GM18951 (cell line): ENCODE measurements around the gene GALNT16.
"Not testable (repeated sequence)": the region's sequence is repeated elsewhere in the genome, so short reads cannot be mapped to it uniquely, and the experiment has no call there.

Experiments
- POLR2A ChIP-seq: IDR thresholded peaks from 4 replicates; pipeline ENCODE4 v1.6.1; 2011; ENCODE audit warnings: mild to moderate bottlenecking; ENCODE audit not compliant: insufficient read length, insufficient read depth; ENCODE audit errors: extremely low read depth
- in situ Hi-C: fragments of 300-500 bp; cut with MboI; formaldehyde crosslinking; loops from one replicate; pipeline ENCODE4 v1.12.0; 2022; ENCODE audit warnings: low sequenced_read_pairs, mixed read lengths, inconsistent platforms; ENCODE audit not compliant: unreplicated experiment

Gene GALNT16

DNA sequence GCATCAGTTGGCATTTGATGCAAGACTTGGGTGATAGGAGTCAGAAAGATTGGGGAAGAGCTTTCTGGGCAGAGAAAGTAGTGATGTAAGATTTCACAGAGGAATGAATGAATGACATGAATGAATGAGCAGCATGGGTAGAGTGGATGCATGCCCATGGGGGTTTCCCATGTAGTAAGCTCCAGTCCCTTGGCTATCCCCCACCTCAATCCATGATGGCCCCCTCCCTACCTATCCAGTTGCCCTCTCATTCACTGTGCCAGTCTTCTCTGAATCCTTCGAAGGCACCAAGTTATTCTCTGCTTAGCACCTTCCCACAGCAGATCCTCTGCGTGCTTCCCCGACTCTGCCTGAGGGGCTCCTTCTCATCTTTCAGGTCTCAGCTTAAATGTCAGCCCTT is 106.1 kb downstream of the GALNT16 start:
- TF ChIP-seq POLR2A: no peak
- in situ Hi-C loops: no loop called here

DNA sequence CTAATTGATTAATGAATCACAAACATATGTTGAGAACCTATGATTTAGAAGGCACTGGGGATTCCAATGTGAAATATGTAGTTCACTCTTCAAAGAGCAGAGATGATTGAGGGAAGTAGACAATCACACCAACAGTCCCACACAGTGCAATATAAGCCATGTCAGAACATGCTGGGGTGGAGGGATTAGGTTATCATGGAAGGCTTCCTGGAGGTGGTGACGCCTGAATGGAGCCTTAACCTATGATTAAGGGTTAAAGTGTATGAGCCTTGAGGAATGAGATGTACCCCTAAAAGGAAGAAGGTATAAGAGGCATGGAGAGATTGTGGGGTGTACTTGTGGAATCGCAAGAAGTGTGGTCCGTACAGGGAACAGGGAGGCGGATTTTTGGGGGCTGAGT is 106.8 kb downstream of the GALNT16 start:
- TF ChIP-seq POLR2A: no peak
- in situ Hi-C loops: no loop called here

GRCh38 chr14:69368381-69368780 is 108.4 kb downstream of the GALNT16 start:
- TF ChIP-seq POLR2A: no peak

DNA sequence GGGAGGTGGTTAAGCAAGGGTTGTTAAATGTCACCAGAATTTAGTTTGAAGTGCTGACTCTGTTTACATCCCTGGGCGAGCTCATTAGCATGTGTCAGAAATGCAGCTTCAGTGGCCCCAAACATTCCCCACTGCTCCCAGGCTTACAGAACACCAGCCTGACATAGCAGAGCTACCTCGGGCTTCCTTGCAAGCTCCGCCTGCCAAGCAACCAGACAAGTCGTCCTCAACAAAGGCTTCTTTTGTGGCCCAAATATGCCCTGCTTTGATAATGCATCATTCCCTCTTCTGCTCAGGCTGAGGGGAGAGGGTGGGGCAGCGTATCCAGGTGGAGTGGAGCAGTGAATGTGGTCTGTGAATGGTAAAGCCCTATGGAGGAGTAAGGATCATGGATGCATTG is 110.1 kb downstream of the GALNT16 start:
- no peak for TF ChIP-seq POLR2A
- in situ Hi-C loops: no loop called here

More at GRCh38 chr14:69368381-69368780, 108.4 kb downstream of the GALNT16 start:
- in situ Hi-C loops: no loop called here

DNA sequence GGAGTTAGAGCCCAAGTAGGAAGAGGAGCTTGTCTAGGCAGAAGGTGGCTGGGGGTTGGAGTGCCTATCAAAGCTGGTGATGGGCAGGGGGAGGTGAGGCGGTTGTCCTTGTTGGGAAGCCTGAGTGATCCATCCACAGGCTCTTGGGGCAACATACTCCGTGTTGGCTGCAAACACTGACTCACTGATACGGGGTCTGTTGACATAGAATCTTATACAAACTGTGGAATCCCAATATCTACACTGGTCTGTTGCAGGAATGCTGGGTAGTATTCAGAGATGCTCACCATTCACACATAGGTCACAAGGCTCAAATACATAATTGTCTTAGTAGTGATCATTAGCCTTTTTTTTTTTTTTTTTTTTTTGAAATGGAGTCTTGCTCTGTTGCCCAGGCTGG is 112.2 kb downstream of the GALNT16 start:
- TF ChIP-seq POLR2A: no peak
- in situ Hi-C loops: no loop called here

DNA sequence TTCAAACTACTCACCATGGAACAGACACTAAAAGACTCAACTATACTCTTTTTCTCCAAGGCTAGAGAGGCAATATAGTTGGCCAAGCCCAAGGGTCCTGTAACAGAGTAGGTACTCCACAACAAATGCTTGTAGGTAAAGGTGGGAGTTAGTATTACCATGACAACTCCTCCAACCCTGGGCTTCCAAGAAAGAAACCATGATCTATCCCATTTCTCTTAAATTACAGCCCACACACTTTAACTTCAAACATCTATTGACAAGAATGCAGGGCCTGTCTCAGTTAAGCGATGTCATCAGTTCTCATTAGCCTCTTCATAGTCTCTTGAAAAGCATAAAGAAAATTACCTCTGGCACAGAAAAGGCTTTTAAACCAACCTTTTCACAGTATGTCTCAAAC is 113.1 kb downstream of the GALNT16 start:
- in situ Hi-C loops: no loop called here
- no peak for TF ChIP-seq POLR2A

DNA sequence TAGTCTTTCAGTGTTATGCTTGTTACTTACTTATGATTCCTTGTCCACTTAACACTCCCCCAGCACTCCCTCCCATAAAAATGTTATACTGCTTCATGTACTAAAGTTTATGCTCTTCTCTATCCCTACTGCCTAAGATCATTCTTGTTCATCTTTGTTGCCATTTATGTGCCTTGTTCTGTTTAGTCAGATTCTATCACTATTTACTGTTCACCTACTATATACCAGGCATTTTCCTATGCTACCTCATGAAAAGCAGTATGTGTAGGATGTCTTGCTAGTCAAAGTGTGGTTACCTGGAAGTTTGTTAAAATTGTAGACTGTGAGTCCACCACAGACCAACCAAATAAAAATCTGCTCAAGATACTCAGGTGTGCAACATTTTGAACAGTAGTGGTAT is 114.3 kb downstream of the GALNT16 start:
- in situ Hi-C loops: no loop called here
- TF ChIP-seq POLR2A: no peak

DNA sequence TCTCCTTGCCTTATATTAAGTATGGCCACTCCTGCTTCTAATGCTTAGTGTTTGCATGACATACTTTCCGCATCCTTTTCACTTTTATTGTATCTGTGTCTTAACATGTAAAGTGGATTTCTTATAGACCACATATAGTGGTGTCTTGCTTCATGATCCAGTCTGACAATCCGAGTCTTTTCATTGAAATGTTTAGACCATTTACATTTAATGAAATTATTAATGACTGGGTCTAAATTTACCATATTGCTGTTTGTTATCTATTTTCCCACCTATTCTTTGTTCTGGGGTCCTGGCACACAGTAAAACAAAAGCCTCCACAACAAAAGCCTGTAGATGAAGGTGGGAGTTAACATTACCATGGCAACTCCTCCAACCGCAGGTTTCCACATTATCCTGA is 115.2 kb downstream of the GALNT16 start:
- in situ Hi-C loops: no loop called here
- TF ChIP-seq POLR2A: no peak

GRCh38 chr14:69375722-69376121 is 115.8 kb downstream of the GALNT16 start:
- TF ChIP-seq POLR2A: no peak
- in situ Hi-C loops: no loop called here

GRCh38 chr14:69376439-69376838 is 116.5 kb downstream of the GALNT16 start:
- in situ Hi-C loops: no loop called here
- no peak for TF ChIP-seq POLR2A

DNA sequence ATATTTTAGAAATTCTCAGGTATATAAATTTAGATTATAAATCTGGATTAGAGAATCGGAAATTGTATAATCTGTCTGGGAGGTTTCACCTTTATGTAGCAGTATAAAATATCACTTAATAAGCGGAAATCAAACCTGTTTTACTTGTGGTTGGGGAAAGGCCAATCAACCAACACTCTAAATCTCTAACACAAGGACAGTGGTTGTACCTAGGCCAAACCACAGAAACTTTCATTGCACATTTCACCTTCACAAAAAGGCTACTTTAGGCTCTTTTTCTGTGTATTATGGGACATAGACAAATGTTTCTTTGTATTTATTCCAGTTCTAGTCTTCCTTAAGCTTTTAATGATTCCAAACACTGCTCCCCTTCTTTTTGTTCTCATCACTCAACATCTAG is 118.3 kb downstream of the GALNT16 start:
- in situ Hi-C loops: no loop called here
- TF ChIP-seq POLR2A: no peak

GRCh38 chr14:69387311-69387710 is 127.4 kb downstream of the GALNT16 start:
- in situ Hi-C loops: no loop called here
- TF ChIP-seq POLR2A: no peak

DNA sequence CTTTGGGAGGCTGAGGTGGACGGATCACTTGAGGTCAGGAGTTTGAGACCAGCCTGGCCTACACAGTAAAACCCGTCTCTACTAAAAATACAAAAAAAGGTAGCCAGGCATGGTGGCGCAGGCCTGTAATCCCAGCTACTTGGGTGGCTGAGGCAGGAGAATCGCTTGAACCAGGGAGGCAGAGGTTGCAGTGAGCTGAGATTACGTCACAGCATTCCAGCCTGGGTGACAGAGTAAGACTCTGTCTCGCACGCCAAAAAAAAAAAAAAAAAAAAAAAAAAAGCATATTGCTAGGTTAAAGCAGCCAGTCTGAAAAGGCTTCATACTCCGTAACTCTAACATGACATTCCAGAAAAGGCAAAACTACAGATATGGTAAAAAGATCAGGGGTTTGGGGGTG is 131.4 kb downstream of the GALNT16 start:
- in situ Hi-C loops: not testable (repeated sequence)

DNA sequence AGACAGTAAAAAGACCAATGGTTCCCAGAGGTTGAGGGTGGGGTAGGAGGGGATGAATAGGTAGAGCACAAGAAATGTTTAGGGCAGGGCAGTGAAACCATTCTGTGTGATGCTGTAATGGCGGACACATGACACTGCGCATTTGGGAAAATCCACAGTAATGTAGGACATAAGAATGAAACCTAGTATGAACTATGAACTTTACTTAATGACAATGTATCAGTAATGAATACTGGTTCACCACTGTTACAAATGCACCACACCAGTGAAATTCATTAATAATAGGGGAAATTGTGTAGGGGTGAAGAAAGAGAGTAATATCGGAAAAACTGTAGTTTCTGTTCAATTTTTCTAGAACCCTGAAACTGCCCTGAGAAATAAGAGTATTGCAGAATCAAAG is 132.5 kb downstream of the GALNT16 start:
- in situ Hi-C loops: no loop called here
- TF ChIP-seq POLR2A: no peak

- TF ChIP-seq POLR2A: no peak
- in situ Hi-C loops: no loop called here
Observed at GRCh38 chr14:69395929-69396328, 136.0 kb downstream of the GALNT16 start.
